Measurements from ENCODE around the gene RAB11FIP4. TPM values are rescaled to one million over a fixed set of nuclear protein-coding genes. Genes with fewer than 3 reads are reported as not detected.

RAB11FIP4 gene
- total and polyA plus RNA-seq, 10 of the 15 experiments (the other 5 are each of a cell fraction or from before 2014, with no cell fraction given): 1.4 to 27.0 (median 17.6) TPM

- TF ChIP-seq, protein P1, sequence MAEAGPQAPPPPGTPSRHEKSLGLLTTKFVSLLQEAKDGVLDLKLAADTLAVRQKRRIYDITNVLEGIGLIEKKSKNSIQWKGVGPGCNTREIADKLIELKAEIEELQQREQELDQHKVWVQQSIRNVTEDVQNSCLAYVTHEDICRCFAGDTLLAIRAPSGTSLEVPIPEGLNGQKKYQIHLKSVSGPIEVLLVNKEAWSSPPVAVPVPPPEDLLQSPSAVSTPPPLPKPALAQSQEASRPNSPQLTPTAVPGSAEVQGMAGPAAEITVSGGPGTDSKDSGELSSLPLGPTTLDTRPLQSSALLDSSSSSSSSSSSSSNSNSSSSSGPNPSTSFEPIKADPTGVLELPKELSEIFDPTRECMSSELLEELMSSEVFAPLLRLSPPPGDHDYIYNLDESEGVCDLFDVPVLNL (IDR thresholded peaks at IDR 0.05; ENCODE audit: low read depth, low read length): no peak
- TF ChIP-seq JUND (IDR thresholded peaks at IDR 0.05; ENCODE audit: low read depth, low read length) (no peak), SRF (IDR thresholded peaks at IDR 0.05; ENCODE audit: low read depth in 2 of 2, low read length in 2 of 2) (no peak), ZNF384 (IDR thresholded peaks at IDR 0.05; ENCODE audit: borderline replicate concordance, low read depth, low read length) (no peak), BACH1 (IDR thresholded peaks at IDR 0.05; ENCODE audit: borderline replicate concordance) (peak; percentile 96), SMARCA5 (IDR thresholded peaks at IDR 0.05) (no peak), ATF7 (IDR thresholded peaks at IDR 0.05; ENCODE audit: low read depth) (no peak), ZSCAN29 (IDR thresholded peaks at IDR 0.05) (no peak), ZBTB4 (CRISPR knock-in tag; IDR thresholded peaks at IDR 0.05) (no peak), EGR1 (IDR thresholded peaks at IDR 0.05; ENCODE audit: borderline replicate concordance in 1 of 2, low read depth in 2 of 2, low read length in 2 of 2) (peak in 1 of 2 experiments; percentile 93; a peak in 2 of 3 replicates), RAD51 (IDR thresholded peaks at IDR 0.05) (no peak), CHD1 (IDR thresholded peaks at IDR 0.05; ENCODE audit: low read depth, low read length) (no peak), KAT2A (conservative IDR thresholded peaks at IDR 0.05; ENCODE audit: control insufficient read depth, low read depth, low read length) (no peak), RFX5 (IDR thresholded peaks at IDR 0.05; ENCODE audit: low read depth, low read length) (no peak), HDAC6 (IDR thresholded peaks at IDR 0.05; ENCODE audit: unreplicated experiment) (no peak), NFYB (IDR thresholded peaks at IDR 0.05; ENCODE audit: insufficient read depth, low read depth, low read length) (peak; percentile 48; the same call in 1 of the 2 replicates), POLR2AphosphoS5 (IDR thresholded peaks at IDR 0.05; ENCODE audit: low read length) (no peak), TCF3 (IDR thresholded peaks at IDR 0.05; ENCODE audit: borderline replicate concordance, insufficient read depth, low read depth, low read length) (no peak)
- TF ChIP-seq, protein P2, sequence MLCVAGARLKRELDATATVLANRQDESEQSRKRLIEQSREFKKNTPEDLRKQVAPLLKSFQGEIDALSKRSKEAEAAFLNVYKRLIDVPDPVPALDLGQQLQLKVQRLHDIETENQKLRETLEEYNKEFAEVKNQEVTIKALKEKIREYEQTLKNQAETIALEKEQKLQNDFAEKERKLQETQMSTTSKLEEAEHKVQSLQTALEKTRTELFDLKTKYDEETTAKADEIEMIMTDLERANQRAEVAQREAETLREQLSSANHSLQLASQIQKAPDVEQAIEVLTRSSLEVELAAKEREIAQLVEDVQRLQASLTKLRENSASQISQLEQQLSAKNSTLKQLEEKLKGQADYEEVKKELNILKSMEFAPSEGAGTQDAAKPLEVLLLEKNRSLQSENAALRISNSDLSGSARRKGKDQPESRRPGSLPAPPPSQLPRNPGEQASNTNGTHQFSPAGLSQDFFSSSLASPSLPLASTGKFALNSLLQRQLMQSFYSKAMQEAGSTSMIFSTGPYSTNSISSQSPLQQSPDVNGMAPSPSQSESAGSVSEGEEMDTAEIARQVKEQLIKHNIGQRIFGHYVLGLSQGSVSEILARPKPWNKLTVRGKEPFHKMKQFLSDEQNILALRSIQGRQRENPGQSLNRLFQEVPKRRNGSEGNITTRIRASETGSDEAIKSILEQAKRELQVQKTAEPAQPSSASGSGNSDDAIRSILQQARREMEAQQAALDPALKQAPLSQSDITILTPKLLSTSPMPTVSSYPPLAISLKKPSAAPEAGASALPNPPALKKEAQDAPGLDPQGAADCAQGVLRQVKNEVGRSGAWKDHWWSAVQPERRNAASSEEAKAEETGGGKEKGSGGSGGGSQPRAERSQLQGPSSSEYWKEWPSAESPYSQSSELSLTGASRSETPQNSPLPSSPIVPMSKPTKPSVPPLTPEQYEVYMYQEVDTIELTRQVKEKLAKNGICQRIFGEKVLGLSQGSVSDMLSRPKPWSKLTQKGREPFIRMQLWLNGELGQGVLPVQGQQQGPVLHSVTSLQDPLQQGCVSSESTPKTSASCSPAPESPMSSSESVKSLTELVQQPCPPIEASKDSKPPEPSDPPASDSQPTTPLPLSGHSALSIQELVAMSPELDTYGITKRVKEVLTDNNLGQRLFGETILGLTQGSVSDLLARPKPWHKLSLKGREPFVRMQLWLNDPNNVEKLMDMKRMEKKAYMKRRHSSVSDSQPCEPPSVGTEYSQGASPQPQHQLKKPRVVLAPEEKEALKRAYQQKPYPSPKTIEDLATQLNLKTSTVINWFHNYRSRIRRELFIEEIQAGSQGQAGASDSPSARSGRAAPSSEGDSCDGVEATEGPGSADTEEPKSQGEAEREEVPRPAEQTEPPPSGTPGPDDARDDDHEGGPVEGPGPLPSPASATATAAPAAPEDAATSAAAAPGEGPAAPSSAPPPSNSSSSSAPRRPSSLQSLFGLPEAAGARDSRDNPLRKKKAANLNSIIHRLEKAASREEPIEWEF (IDR thresholded peaks at IDR 0.05; ENCODE audit: insufficient replicate concordance, low read depth, low read length): no peak
- TF ChIP-seq, protein P3, sequence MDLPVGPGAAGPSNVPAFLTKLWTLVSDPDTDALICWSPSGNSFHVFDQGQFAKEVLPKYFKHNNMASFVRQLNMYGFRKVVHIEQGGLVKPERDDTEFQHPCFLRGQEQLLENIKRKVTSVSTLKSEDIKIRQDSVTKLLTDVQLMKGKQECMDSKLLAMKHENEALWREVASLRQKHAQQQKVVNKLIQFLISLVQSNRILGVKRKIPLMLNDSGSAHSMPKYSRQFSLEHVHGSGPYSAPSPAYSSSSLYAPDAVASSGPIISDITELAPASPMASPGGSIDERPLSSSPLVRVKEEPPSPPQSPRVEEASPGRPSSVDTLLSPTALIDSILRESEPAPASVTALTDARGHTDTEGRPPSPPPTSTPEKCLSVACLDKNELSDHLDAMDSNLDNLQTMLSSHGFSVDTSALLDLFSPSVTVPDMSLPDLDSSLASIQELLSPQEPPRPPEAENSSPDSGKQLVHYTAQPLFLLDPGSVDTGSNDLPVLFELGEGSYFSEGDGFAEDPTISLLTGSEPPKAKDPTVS (IDR thresholded peaks at IDR 0.05; ENCODE audit: low read depth, low read length): no peak
Observed at GRCh38 chr17:31487648-31488263, 96.3 kb downstream of the RAB11FIP4 start (continued).
